ENCODE results near the gene HIPK2.

The HIPK2 gene

GRCh38 chr7:139714163-139714901, 63.5 kb downstream of the HIPK2 start:
- no peak for DNase-seq (ENCODE audit: low spot score)

DNA sequence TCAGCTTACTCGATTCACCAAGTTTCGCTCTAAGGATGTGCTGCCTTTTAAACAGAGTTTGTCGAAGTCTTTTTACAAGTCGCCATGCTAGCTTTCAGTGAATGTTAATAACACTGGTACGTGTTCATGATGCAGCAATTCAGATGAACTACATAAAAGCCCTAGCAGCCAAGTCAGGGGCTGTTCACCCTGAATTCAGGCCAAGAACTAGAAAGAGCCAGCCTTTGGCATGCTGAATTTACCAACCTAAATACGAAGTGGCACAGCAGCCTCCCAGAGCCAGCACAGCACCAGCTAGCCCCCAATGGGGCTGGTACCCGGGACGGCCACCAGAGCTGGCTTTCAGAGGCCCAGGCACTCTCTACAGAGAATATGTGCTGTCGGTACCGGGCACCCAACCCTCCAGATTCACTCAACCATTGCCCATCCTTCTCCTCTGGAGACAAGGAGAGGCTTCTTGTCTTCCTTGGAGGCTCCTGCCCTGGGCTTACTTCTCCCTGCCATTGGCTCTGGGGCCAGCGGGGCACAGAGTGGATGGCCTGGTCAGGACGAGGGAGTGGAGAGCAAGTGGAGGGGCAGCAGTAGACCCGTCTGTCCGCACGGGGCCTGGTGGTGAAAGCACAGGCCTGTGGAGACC, 64.2 kb downstream of the HIPK2 start:
- DNase-seq (ENCODE audit: low spot score), result no peak

DNA sequence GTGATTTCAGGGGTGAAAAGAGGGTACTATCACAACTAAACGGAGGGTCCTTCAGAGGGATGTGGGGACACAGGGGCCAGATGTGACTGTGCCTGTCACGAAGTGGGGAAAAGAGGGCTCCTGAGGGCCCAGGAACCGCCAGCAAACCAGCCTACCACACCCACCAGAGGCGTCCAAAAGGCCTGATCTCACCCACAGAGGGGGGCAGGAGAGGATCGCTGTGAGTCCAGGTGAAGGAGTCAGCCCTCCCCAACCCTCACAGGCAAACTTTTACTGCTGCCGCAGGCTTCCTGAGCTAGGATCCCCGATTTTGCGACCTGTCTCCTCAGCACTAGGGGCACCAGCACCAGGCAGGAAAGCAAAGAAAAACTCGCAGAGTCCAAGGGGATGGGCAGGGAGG, 64.7 kb downstream of the HIPK2 start:
- no peak for DNase-seq (ENCODE audit: low spot score)

GRCh38 chr7:139711991-139712743, 65.6 kb downstream of the HIPK2 start:
- no peak for DNase-seq (ENCODE audit: low spot score)

DNA sequence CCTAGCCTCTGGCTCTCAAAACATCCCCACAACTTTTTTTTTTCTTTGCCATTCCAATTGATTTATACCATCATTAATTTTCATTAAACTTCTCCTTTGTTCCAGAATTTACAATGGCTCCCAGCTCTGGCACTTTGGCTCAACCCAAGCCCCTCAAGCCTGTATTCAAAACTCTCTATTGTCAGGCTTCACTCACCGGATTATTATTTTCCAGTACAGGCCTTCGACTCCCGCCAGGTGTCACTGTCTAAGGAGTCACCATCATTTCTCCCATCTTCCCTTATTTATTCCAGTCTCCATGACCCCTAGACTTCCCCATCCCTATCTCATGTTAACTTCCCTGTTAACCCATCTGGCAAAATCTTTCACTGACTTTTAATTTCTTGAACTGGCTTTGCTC, 67.8 kb downstream of the HIPK2 start:
- no peak for DNase-seq (ENCODE audit: low spot score)

GRCh38 chr7:139709485-139709884, 68.3 kb downstream of the HIPK2 start:
- DNase-seq (ENCODE audit: low spot score), result no peak

DNA sequence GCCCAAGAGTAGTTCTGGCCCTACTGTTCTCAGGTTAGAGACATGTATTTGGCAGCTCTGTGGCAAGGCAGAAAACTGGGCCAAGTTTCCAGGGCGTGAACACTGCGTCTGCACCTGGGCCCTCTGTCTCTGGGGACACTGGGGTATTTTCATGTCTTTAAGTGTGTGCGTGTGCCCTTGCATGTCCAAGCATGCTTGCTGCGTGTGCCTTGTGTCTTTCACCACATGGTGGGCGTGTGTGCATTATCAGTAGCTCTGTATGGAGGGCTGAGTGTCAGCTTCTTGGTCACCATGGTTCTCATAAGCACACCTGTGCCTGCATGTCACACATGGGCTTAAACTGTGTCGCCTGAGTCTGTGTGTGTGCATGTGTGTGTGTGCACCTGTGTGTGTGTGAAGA, 69.3 kb downstream of the HIPK2 start:
- DNase-seq (ENCODE audit: low spot score), result no peak

- no peak for DNase-seq (ENCODE audit: low spot score)
These were observed 71.0 kb downstream of the HIPK2 start for GRCh38 chr7:139706837-139707236.

DNA sequence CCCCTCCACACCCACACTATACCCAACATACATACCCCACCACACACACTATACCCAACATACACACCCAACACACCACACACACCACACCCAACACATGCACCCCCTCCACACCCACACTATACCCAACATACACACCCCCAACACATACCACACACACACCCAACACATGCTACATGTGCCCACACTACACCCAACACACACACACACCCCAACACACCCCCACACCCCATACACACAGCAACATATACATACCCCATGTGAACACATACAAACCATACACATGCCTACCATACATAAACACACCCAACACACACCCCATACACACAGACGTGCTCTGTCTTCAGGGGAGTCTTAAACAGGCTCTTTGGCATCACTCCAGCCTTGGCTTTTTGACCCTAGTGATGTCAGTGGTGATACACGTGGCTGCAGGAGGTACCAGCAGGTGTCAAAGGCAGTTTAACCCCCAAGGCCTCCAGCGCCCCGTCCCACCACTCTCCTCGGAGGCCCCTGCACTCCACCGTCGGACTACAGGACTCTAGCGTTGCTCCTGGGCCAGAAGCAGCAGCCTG, 73.4 kb downstream of the HIPK2 start:
- DNase-seq (ENCODE audit: low spot score), result no peak

GRCh38 chr7:139703487-139704307, 74.1 kb downstream of the HIPK2 start:
- DNase-seq (ENCODE audit: low spot score), result no peak

- DNase-seq (ENCODE audit: low spot score), result no peak
These were observed 74.8 kb downstream of the HIPK2 start for GRCh38 chr7:139702811-139703486.

DNA sequence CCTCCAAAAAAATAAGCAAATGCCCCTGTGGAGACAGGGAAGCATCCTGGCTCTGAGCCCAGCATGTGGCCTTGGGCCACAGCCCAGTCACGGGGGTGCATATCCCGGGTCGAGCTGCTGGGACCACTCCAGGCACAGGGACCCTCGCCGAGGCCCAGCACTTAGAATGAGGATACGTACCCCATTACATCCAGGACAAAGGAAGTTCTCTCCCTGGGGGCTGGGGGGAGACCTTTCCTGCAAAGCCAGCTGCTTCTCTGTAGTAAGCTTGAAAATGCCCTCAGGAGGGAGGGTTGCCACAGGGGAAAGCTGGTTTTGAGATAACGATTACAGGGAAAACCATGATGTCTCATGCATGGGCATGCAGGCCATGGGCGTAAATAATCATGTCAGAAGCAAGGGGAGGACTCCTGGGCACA, 75.5 kb downstream of the HIPK2 start:
- no peak for DNase-seq (ENCODE audit: low spot score)

DNA sequence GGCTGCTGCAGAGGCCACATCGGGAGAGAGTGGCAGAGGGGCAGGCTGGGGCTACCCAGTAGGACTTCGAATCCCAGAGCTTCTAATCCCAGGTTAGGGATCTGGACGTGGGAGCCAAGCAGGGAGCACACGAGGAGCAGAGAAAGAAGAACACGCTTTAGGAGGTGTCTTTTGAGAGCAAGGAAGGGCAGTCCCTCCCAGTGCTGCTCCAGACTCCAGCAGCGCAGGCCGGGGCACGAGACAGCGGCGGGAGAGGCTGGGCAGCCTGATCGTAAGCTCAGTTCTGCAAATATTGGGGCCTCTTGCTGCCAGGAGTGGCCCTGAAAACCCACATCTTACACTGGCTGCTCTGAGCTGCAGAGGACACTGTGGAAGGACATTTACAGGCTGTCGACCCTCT, 75.9 kb downstream of the HIPK2 start:
- no peak for DNase-seq (ENCODE audit: low spot score)

- no peak for DNase-seq (ENCODE audit: low spot score)
These were observed 77.1 kb downstream of the HIPK2 start for GRCh38 chr7:139700505-139701235.

DNA sequence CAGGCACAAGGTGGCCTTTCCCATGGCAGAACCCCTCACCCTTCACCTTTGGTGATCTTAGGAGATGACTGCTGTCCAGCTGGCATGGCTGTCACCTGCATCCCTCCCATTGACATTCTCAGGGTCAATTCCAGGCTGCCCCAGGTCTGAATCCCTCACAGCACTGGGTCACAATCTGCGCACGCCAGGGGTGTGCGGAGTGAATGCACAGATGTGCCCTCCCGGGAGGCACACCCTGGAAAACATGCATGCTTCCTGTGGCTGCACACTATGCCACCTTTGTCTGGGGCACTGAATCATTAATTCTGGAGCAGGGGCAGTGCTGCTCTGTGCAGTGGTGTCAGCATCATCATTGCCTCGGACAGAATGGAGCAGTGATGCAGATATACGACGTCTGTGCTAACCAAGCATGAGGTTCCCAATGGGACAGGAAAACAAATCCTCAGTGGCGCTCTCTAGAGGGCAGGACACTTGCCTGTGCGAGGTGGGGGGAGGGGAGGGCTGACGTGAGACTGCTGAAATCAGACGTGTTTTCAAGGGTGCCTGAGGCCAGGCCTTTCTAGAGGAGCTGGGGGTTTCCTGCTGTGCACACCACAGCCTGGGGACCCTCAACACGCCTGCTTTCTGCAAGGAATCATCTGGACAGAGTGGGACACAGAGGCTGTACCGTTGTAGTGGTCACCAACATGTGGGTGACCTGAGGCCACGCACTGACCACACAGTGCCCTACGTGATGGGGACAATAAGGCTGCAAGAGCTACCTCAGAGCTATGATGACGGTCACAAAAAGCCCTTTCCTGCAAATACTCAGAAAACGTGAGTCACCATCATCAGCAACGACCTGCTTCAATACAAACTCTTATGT, 77.9 kb downstream of the HIPK2 start:
- no peak for DNase-seq (ENCODE audit: low spot score)

- no peak for DNase-seq (ENCODE audit: low spot score)
These were observed 79.0 kb downstream of the HIPK2 start for GRCh38 chr7:139698844-139699243.

DNA sequence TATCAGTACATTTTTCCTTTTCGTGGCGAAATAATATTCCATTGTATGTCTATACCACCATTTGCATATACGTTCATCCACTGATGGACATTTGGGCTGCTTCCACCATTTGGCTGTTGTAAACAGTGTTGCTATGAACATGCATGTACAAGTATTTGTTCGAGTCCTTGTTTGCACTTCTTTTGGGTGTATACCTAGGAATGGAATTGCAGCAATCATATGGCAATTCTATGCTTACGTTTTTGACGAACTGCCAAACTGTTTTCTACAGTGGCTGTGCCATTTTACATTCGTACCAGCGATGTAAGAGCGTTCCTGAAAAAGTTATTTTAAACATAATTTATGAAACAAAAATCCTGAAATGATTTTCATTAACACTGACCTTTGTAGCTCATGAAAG, 79.5 kb downstream of the HIPK2 start:
- no peak for DNase-seq (ENCODE audit: low spot score)

GRCh38 chr7:139697056-139697455, 80.7 kb downstream of the HIPK2 start:
- DNase-seq (ENCODE audit: low spot score), result no peak

- no peak for DNase-seq (ENCODE audit: low spot score)
These were observed 81.2 kb downstream of the HIPK2 start for GRCh38 chr7:139696552-139696951.

DNA sequence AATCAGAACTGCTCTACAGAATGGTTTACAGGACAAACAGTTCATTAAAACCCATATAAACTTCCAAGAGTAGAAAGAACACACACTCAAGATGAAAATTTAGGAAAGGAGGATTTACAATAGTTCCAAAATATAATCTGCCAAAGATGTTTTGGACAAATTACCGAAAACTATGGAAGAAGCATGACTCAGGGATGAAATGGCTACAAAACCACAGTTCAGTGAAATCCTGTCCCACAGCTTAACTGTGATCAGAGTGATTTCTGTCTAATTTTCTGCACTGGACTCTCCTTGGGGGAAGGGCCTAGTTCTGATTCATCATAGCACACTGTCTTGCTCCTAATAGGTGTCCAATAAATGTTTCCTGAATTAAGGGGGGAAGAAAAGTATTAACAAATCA, 82.2 kb downstream of the HIPK2 start:
- no peak for DNase-seq (ENCODE audit: low spot score)

Data from CD4-positive, alpha-beta T cell treated with Interleukin-2 at 100 ng/mL for 4 hours (primary cell).